HG03039 (cell line): ENCODE measurements around the gene RTL1.

ENCODE experiments used
- ATAC-seq: cut with Tn5 transposase; IDR thresholded peaks from one replicate; pipeline ENCODE4 v1.9.1; 2021; ENCODE audit warnings: mild to moderate bottlenecking, moderate library complexity; ENCODE audit not compliant: unreplicated experiment

Gene RTL1

DNA sequence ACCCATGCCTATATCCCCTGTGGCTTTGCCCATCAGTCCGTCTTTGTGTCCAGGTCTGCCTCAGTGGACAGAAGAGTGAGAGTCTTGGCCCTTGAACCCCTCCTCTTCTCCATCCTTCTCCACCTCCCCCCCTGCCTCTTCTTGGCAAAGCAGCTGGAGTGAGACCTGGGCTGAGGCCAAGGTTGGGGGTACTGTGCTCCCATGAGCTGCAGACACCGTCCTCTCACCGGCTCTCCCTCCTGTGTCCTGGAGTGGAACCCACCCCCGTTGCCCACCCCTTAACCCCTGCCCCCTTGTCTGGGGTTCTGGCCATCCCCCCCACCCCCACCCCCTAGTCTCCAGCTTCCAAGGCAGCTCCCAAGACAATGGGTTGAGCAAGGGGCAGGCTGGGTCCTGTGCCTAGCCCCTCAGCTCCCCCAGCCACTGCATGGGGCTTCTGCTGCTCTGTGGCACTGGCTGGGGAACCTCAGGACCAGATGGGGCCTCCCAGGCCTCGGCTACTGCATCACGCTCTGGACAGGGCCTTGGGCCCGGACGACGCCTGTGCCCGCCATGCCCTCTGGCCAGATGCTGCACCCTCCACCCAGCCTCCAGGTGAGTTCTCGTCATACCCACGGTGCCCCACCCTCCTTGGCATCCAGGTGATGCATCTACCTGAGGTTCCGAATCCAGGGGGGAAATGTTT, 35.7 kb downstream of the RTL1 start:
- no peak for ATAC-seq

DNA sequence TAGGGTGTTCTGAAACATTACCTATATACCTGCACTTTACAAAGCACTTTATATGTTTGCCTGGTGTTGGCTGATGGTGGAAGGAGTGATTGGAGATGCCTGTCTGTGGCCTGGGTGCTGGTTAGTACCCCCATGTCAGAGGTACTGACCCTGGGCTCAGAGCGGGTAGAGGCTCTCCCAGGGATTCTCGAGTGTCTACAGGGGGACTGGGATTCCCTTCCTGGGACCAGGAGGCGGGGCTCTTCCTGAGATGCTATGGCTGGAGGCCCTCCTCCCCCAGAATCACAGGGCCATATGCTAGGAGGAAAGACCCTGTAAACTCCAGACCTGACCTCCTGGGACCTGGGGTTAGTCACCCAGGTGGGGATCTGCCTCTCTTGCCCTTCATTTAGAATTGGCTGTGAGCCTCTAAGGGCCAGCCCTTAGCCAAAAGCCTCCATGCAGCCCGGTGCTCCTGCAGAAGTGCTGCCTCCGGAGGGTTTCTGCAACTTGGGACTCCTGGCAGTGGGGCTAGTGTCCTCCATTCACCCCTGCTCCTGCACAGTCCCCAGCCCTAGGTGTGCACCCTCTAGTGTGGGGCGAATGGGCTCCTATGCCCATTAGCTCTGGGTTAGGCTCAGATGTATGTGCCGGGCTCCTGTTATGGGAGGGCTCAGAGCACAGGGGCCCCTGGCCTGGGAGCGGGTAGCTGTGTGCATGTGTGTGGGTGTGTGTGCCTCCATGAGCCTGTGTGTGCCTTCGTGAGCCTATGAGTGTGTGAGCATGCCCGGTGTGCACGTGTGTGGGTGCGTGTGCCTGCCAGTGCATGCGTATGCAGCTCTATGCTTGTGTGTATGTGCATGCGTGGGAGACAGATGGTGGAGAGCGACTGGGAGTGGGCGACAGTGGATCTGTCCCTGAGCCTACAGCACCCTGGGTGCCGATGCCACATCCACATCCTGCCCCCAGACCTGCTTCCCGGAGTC, 36.6 kb downstream of the RTL1 start:
- no peak for ATAC-seq

- no peak for ATAC-seq
Observed at GRCh38 chr14:100865682-100866591, 37.6 kb downstream of the RTL1 start.

DNA sequence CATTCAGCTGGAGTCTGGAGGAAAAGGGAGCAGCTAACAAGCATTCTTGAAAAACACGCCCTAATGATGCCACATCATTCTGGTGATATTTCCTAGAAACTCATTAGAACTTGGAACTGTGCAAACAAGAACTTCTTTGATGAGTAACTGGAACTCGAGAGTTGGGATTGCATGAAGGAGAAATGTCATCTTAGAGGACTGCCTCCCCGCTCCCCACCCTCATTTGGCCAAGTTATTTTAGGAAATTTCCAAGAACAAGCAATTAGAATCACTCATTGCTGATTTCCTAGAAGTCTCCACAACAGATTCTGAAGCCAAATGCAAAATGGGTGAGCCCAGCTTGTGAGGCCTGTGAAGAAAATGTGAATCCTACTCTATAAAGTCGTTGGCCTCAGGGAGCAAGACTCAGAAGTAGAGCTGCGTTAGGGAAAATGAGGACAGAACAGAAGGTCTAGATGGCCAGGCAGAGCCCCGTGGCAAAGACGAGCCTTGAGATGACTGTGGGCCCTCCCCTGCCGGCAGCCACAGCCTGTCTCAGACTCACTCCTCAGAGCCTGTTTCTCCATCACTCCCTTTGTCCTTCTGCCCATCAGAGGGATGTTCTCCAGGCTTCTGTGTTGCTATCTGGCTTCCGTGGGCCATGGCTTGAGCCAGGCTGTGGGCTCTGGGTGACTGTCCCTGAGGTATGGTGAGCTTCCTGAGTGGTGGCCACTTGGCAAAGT, 38.4 kb downstream of the RTL1 start:
- no peak for ATAC-seq

GRCh38 chr14:100864206-100864605, 39.3 kb downstream of the RTL1 start:
- no peak for ATAC-seq

- ATAC-seq: no peak
Observed at GRCh38 chr14:100862793-100863192, 40.7 kb downstream of the RTL1 start.

DNA sequence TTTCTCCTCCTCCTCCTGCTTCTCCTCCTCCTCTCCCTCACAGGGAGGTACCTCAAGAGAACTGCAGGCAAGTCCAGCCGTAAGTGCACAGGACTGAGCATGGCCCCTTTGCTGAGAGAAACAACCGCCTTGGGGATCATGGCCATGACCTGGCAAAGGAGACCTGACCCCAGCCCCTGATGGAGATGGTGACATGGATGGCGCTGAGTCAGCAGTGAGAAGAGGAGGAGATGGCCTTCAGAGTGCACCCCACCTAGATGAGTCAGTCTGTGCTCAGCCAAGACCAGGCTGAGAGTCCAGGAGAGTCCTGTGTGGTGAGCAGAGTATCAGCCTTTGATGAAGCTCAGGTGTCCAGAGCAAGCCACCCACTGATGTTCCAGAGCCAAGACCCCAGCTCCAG, 41.2 kb downstream of the RTL1 start:
- ATAC-seq: no peak

DNA sequence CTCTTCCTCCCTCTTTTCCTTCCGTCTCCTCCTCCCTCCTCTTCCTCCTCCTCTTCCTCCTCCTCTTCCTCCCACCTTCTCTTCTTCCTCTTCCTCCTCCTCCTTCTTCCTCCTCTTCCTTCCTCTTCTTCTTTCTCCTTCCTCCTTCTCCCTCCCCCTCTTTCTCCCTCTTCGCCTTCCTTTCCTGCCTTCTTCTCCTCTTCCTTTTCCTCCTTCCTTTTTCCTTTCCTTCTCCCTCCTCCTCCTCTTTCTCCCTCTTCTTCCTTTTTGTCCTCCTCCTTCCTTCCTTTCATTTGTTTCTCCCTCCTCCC, 41.6 kb downstream of the RTL1 start:
- ATAC-seq: no peak

DNA sequence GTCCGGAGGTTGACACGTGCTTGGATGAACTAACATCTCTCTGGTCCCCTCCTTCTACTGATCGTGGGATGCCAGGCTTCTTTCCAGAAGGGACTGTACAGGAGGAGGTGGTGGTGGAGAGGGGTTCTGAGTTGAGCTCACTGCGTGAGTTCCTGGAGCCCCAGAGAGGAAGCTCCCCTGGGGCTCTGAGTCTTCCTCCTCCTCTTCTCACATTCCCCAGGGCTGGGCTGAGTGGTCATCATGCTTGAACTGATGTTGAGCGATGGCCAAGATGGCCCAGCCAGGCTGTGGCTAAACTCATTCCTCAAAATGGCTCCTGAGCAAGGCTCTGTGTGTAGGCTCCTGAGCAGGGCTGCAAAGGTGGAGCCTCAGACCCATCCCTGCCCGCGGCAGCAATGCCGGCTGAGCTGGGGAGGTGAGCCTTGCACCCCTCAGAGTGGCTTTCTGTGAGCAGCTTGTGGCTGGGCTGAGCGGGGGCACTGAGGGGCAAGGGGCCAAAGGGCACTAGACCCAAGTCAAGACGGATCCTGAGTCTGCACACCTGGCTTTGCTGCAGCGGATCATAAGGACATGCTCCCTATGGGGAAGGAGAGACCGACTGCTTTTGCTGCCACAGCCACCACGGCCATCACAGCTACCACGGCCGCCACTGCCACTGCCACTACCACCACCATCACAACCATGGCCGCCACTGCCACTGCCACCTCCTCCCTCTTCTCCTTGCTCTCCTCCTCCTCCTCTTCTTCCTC, 42.2 kb downstream of the RTL1 start:
- no peak for ATAC-seq

DNA sequence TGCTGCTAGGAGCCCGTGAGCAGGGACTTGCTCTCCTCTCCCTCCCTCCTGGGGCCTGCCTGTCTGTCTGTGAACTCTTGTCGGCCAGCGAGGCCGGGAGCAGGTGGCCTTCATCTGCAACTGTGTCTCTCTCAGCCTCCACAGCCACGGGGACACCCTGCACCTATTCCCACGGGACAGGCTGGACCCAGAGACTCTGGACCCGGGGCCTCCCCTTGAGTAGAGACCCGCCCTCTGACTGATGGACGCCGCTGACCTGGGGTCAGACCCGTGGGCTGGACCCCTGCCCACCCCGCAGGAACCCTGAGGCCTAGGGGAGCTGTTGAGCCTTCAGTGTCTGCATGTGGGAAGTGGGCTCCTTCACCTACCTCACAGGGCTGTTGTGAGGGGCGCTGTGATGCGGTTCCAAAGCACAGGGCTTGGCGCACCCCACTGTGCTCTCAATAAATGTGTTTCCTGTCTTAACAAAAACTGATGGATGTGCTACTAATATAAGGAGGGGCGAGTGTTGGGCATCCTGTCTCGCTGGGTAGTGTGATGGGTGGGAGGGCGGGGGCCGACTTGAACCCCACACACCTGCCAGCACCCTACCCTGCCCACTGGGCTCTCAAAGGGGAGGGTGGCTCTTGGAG, 42.9 kb downstream of the RTL1 start:
- ATAC-seq: no peak

DNA sequence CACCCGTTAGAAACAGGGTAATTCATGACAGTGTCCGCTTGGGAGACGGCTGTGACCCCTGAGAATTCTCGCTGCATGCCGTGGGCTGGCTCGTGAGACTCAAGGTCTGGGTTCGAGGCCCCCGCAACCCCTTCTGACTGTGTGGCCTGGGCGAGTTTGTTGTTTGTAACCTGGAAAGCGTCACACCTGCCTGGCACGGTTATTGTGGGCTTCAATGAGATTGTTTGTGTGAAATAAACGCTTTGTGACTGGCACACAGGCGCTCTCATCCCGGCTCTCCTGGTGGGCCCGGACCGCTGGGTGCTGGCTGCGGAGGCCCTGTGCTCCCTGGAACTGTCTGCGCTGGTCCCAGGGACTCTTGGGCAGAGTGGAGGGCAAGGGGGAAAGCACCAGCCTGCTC, 43.7 kb downstream of the RTL1 start:
- ATAC-seq: no peak

DNA sequence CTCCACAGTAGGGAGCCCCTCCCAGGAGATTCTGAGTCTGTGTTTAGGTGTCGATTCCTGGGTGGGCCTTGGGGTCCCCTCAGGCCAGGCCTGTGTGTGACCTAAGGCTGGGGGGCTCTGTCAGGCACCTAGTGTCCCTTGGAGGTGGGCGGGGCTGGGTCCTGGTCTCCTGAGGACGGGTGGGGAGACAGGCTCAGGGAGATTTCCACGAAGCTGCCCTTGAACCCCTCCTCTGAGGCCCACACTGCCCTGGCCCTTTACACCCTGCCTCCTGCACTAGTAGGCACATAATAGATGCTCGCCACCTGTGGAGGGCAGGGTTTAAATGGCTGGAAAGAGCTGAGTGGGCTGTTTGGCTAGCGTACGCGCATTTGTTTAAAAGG, 44.7 kb downstream of the RTL1 start:
- ATAC-seq: no peak

GRCh38 chr14:100857923-100858837, 45.3 kb downstream of the RTL1 start:
- no peak for ATAC-seq

DNA sequence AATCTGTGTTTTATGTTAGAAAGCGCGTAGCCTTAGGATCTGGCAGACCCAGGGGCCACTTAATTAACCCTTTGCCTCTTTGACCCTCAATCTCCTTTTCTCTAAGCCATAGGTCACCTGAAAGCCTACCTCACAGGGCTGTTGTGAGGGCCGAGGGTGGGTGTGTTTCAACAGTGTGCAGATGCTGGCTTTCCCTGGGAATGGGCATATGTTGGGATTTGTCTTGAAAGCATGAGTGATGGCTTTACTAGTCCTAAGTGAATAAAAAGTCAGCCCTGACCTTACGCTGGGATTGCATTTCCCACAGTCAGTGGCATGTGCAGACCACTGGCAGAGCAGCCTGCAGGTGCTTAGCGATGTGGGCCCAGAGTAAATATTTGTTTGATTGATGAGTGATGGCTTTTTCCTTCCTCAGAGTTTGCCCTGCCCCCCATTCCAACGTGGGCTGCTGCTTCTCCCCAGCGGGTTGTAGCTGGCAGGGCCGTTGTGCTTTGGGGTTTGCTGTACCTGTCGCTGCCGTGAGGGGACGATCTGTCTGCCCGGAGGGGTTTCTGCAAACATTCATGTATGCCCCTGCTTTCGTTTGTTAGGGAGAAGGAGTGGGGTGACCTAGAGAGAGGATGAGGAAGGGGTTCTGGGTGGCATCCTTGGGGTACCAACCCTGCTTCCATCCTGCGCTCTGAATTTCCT, 46.1 kb downstream of the RTL1 start:
- no peak for ATAC-seq

- ATAC-seq: no peak
Observed at GRCh38 chr14:100856056-100856950, 47.2 kb downstream of the RTL1 start.

- ATAC-seq: no peak
Observed at GRCh38 chr14:100855256-100855930, 48.1 kb downstream of the RTL1 start.
